GM12874 (cell line): ENCODE results near the gene PRKAA2.

Experiments used
- TF ChIP-seq, protein P1 (sequence below): IDR thresholded peaks from 2 replicates; pipeline ENCODE4 v1.5.1; 2011; ENCODE audit warnings: low read depth, mild to moderate bottlenecking, control low read depth, low read length, moderate library complexity; ENCODE audit not compliant: insufficient read depth

Gene PRKAA2

DNA sequence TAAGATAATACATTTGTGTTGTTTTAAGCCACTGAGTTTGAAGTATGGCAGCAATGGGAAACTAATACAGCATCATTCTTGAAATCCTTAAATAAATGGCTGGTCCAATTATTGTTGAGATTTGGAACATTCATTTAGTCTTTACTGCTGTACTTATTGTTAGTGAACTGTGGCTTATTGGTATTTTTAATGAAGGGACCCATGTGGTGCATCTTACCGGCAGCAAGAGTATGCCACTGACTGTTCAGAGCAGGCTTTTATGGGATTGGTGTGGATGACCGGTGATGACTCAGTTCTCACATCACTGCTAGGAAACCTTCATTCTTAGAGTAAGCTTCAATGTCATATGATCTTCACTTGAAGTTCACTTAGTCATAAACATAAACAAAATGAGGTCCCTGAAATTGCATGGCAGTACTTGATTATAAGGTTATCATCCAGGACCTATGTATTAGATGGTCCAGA is 31.5 kb downstream of the PRKAA2 start:
- TF ChIP-seq, protein P1, sequence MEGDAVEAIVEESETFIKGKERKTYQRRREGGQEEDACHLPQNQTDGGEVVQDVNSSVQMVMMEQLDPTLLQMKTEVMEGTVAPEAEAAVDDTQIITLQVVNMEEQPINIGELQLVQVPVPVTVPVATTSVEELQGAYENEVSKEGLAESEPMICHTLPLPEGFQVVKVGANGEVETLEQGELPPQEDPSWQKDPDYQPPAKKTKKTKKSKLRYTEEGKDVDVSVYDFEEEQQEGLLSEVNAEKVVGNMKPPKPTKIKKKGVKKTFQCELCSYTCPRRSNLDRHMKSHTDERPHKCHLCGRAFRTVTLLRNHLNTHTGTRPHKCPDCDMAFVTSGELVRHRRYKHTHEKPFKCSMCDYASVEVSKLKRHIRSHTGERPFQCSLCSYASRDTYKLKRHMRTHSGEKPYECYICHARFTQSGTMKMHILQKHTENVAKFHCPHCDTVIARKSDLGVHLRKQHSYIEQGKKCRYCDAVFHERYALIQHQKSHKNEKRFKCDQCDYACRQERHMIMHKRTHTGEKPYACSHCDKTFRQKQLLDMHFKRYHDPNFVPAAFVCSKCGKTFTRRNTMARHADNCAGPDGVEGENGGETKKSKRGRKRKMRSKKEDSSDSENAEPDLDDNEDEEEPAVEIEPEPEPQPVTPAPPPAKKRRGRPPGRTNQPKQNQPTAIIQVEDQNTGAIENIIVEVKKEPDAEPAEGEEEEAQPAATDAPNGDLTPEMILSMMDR: no peak

DNA sequence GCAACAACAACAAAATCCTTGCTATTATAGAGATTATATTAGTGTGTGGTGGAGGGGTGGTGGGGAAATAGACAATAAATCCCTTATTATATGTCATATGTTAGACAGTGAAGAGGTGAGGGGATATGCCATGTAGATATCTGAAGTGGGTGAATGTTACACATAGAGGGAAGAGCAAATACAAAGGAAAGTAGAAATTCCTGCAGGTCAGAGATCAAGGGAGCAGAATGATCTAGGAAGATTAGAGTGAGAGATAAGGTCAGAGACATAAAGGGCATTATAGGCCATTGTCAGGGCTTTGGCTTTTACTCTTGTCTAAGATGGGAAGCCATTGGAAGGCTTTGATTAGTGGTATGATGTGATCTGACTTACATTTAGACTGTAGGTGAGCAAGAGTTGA is 38.5 kb downstream of the PRKAA2 start:
- TF ChIP-seq, protein P1: no peak

DNA sequence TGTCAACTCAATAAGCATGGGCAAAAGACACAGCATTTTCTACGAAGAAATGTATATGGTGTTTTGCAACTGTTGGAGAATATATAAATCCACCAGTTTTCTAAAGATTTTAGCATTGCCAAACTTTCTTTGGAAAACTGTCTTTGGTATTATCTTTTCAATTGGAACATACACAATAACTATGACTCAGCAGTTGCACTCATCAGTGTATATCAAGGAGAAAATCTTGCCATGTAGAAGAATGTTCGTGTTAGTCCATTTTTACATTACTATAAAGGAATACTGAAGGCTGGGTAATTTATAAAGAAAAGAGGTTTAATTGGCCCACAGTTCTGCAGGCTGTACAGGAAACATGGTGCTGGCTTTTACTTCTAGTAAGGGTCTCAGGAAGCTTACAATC is 41.1 kb downstream of the PRKAA2 start:
- TF ChIP-seq, protein P1: no peak

DNA sequence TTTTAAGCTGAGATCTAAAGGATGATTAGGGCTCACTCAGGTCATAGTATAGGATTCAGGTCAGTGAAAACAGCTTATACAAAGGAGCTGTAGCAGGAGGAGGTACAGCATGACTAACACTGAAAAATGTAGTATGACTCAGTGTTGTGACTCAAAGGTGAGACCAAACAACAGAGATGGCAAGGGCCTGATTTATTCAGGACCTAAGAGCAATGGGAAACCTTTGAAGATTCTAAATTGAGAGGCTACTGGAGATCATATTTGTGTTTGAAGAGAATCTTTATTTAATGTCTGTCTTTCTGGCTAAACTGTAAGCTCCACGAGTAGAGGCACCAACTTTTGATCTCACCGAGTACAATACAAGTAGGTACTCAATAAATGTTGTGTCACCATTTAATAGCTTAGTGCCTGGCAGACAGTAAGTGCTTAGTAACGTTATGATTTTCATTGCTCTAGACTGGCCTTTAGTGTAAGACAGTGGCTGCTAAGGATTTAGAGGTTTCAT is 43.5 kb downstream of the PRKAA2 start:
- TF ChIP-seq, protein P1: no peak

DNA sequence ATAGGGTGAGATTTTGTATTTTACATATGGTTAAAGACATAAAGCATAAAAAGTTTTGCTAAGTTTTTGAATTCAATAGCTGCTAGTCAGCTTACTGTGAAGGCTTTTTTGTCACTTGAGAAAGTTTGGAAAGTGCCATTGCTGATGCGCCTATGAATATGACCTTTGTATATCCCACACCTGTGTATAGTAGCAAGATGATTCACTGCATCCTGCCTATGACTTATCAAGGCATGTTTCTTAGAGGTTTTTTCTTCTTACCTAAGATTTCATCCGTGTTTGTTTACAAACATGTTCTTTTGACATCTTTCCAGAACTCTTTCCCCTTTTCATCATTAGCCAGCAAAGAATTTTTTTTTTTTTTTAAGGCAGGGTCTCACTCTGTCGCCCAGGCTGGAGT is 51.5 kb downstream of the PRKAA2 start:
- TF ChIP-seq, protein P1: no peak

DNA sequence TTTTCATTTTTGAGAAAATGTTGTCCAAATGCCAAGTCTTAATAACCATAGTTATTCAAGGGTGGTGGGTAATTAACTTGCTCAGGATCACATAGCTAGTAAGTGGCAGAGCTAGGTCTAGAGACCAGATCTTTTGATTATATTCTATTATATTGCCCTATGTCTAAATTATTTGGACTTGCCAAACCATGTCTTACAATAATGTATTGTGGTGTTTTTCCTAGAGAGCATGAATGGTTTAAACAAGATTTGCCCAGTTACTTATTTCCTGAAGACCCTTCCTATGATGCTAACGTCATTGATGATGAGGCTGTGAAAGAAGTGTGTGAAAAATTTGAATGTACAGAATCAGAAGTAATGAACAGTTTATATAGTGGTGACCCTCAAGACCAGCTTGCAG is 58.6 kb downstream of the PRKAA2 start:
- TF ChIP-seq, protein P1: no peak

DNA sequence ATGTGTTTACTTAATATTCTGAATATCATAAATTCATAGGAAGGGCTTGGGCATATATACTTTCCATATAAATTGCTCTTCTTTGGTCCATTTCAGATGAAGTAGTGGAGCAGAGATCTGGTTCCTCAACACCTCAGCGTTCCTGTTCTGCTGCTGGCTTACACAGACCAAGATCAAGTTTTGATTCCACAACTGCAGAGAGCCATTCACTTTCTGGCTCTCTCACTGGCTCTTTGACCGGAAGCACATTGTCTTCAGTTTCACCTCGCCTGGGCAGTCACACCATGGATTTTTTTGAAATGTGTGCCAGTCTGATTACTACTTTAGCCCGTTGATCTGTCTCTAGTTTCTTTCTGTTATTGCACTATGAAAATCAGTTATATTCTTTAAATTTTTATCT is 62.3 kb downstream of the PRKAA2 start:
- TF ChIP-seq, protein P1: no peak
